GM18502 (cell line): Measurements from ENCODE around the gene ZNF143.
A peak's percentile ranks its signal among the peaks of the same experiment; 100 is the strongest.

Source experiments
- ATAC-seq: cut with Tn5 transposase; IDR thresholded peaks from one replicate; pipeline ENCODE4 v1.9.1; 2021; ENCODE audit warnings: mild to moderate bottlenecking; ENCODE audit not compliant: unreplicated experiment, poor library complexity

ZNF143 gene

GRCh38 chr11:9573052-9573774 is 112.4 kb downstream of the ZNF143 start, which contains the start of gene WEE1:
Gene WEE1 (plus strand): TSS chr11:9573670. CDS start chr11:9573934, 264 bp downstream.
- ATAC-seq: peak; percentile 86

- ATAC-seq: peak; percentile 38
Measured at GRCh38 chr11:9573775-9574621, 113.2 kb downstream of the ZNF143 start.

GRCh38 chr11:9574622-9575259 is 113.9 kb downstream of the ZNF143 start:
- no peak for ATAC-seq

GRCh38 chr11:9575260-9576240 is 114.7 kb downstream of the ZNF143 start:
- ATAC-seq: no peak

- ATAC-seq: no peak
Measured at GRCh38 chr11:9576701-9577381, 116.0 kb downstream of the ZNF143 start.

GRCh38 chr11:9577556-9577955 is 116.7 kb downstream of the ZNF143 start:
- ATAC-seq: no peak
